ENCODE results near the gene GPC4.
A peak's percentile ranks its signal among the peaks of the same experiment; 100 is the strongest.
"Not testable (repeated sequence)": the region's sequence is repeated elsewhere in the genome, so short reads cannot be mapped to it uniquely, and the experiment has no call there.

GPC4 gene

GRCh38 chrX:133364865-133365264 lies 50.4 kb downstream of the GPC4 start:
- DNase-seq: no peak

GRCh38 chrX:133364196-133364595 lies 51.1 kb downstream of the GPC4 start:
- DNase-seq: no peak

- DNase-seq: no peak
These were observed 52.8 kb downstream of the GPC4 start for GRCh38 chrX:133362538-133362937.

GRCh38 chrX:133359466-133359865 lies 55.8 kb downstream of the GPC4 start:
- DNase-seq: no peak

GRCh38 chrX:133353233-133353632 lies 62.1 kb downstream of the GPC4 start:
- DNase-seq: no peak

GRCh38 chrX:133350751-133351150 lies 64.5 kb downstream of the GPC4 start:
- DNase-seq: peak; percentile 4

- DNase-seq: no peak
These were observed 69.3 kb downstream of the GPC4 start for GRCh38 chrX:133346026-133346425.

- DNase-seq: no peak
These were observed 75.7 kb downstream of the GPC4 start for GRCh38 chrX:133339566-133339965.

GRCh38 chrX:133337250-133337649 lies 78.0 kb downstream of the GPC4 start:
- no peak for DNase-seq

- peak; percentile 6 for DNase-seq
These were observed 80.3 kb downstream of the GPC4 start for GRCh38 chrX:133335027-133335426.

- DNase-seq: no peak
These were observed 82.0 kb downstream of the GPC4 start for GRCh38 chrX:133333154-133333750.

GRCh38 chrX:133332737-133333136 lies 82.6 kb downstream of the GPC4 start:
- DNase-seq: no peak

GRCh38 chrX:133330956-133331355 lies 84.3 kb downstream of the GPC4 start:
- DNase-seq: no peak

GRCh38 chrX:133325422-133325821 lies 89.9 kb downstream of the GPC4 start:
- no peak for DNase-seq

- no peak for DNase-seq
These were observed 91.9 kb downstream of the GPC4 start for GRCh38 chrX:133323431-133323830.

GRCh38 chrX:133322269-133322668 lies 93.0 kb downstream of the GPC4 start:
- not testable (repeated sequence) for DNase-seq

- DNase-seq: no peak
These were observed 93.8 kb downstream of the GPC4 start for GRCh38 chrX:133321451-133321850.

GRCh38 chrX:133314281-133314680 lies 101.0 kb downstream of the GPC4 start:
- no peak for DNase-seq

- no peak for DNase-seq
These were observed 106.8 kb downstream of the GPC4 start for GRCh38 chrX:133308499-133308897.

- no peak for DNase-seq
These were observed 107.4 kb downstream of the GPC4 start for GRCh38 chrX:133307637-133308498.

- DNase-seq: no peak
These were observed 108.2 kb downstream of the GPC4 start for GRCh38 chrX:133307094-133307493.

- DNase-seq: no peak
These were observed 109.0 kb downstream of the GPC4 start for GRCh38 chrX:133306316-133306715.

GRCh38 chrX:133305348-133305747 lies 109.9 kb downstream of the GPC4 start:
- DNase-seq: no peak

- DNase-seq: no peak
These were observed 112.4 kb downstream of the GPC4 start for GRCh38 chrX:133302775-133303445.
